GM18505 (cell line): ENCODE data around the gene EXOSC5.

Experiments
- ATAC-seq: cut with Tn5 transposase; IDR thresholded peaks from one replicate; pipeline ENCODE4 v1.9.1; 2021; ENCODE audit not compliant: unreplicated experiment
- POLR2A ChIP-seq: IDR thresholded peaks from 4 replicates; pipeline ENCODE4 v1.6.1; 2011; ENCODE audit warnings: borderline replicate concordance; ENCODE audit not compliant: insufficient read depth, insufficient read length; ENCODE audit errors: extremely low read depth

The EXOSC5 gene

GRCh38 chr19:41344162-41344561 lies 53.0 kb downstream of the EXOSC5 start:
- TF ChIP-seq POLR2A, result no peak
- ATAC-seq, result no peak

GRCh38 chr19:41341669-41342490 lies 55.3 kb downstream of the EXOSC5 start:
- TF ChIP-seq POLR2A, result no peak
- no peak for ATAC-seq

- no peak for TF ChIP-seq POLR2A
- no peak for ATAC-seq
Measured at GRCh38 chr19:41339936-41340335, 57.2 kb downstream of the EXOSC5 start.
